ENCODE measurements around the gene MAP2K7. TPM values are rescaled to one million over a fixed set of nuclear protein-coding genes. Genes with fewer than 3 reads are reported as not detected.

MAP2K7 gene
- total and polyA plus RNA-seq, 10 donors: 12.4 to 44.3 (median 28.2) TPM

DNA sequence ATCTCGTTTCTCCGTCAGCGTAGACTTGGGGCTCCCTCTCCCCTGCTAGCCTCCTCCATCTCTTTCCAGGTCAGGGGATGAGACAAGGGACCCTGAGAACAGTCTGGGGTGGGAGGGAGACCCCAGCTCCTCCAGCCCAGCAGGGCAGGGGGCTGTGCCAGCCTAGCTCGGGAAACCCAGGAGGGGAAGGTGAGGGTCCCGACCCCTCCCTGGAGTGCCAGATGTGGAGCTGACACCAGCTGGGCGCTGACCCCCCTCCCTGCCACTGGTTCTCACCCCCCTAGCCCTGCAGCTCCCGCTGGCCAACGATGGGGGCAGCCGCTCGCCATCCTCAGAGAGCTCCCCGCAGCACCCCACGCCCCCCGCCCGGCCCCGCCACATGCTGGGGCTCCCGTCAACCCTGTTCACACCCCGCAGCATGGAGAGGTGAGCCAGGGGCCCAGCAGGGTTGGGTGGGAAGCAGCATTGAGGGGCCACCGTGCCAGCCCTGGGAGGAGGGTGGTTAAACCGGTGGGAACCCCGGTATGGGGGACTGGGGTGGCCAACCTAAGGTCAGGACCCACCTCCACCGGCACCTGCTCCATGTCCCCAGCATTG lies 5.9 kb downstream of the MAP2K7 start:
- no peak overlapping the region for H3K27ac ChIP-seq
- DNase-seq: peak; percentile 74
- H3K36me3 ChIP-seq: peaks cover 0 to 92% (median 45%) of the 10 kb centered on the region in 6 donors
- H3K4me3 ChIP-seq: no peak overlapping the region
- H3K27me3 ChIP-seq (replicated peaks in 1 of 7): peaks cover 0 to 8% (median 5%) of the 10 kb centered on the region in 7 donors
- WGBS, 5 donors: 84 to 95% (median 93%) methylated on average over 14 to 21 of the region's 21 CpGs
- TF ChIP-seq POLR2A (IDR thresholded peaks at IDR 0.05) (no peak), POLR2AphosphoS5 (IDR thresholded peaks at IDR 0.05) (no peak)
- TF ChIP-seq, protein P1, sequence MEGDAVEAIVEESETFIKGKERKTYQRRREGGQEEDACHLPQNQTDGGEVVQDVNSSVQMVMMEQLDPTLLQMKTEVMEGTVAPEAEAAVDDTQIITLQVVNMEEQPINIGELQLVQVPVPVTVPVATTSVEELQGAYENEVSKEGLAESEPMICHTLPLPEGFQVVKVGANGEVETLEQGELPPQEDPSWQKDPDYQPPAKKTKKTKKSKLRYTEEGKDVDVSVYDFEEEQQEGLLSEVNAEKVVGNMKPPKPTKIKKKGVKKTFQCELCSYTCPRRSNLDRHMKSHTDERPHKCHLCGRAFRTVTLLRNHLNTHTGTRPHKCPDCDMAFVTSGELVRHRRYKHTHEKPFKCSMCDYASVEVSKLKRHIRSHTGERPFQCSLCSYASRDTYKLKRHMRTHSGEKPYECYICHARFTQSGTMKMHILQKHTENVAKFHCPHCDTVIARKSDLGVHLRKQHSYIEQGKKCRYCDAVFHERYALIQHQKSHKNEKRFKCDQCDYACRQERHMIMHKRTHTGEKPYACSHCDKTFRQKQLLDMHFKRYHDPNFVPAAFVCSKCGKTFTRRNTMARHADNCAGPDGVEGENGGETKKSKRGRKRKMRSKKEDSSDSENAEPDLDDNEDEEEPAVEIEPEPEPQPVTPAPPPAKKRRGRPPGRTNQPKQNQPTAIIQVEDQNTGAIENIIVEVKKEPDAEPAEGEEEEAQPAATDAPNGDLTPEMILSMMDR (IDR thresholded peaks at IDR 0.05 in 8 of 11, conservative IDR thresholded peaks at IDR 0.05 in 3 of 11): no peak
- peaks cover 9 to 70% (median 43%) of the 10 kb centered on the region in 6 donors for H3K4me1 ChIP-seq
- no peaks in the 10 kb centered on the region for H3K9me3 ChIP-seq
- intact Hi-C loops (cut with DNase I; ENCODE audit: low total_unique reads): no loop called here

DNA sequence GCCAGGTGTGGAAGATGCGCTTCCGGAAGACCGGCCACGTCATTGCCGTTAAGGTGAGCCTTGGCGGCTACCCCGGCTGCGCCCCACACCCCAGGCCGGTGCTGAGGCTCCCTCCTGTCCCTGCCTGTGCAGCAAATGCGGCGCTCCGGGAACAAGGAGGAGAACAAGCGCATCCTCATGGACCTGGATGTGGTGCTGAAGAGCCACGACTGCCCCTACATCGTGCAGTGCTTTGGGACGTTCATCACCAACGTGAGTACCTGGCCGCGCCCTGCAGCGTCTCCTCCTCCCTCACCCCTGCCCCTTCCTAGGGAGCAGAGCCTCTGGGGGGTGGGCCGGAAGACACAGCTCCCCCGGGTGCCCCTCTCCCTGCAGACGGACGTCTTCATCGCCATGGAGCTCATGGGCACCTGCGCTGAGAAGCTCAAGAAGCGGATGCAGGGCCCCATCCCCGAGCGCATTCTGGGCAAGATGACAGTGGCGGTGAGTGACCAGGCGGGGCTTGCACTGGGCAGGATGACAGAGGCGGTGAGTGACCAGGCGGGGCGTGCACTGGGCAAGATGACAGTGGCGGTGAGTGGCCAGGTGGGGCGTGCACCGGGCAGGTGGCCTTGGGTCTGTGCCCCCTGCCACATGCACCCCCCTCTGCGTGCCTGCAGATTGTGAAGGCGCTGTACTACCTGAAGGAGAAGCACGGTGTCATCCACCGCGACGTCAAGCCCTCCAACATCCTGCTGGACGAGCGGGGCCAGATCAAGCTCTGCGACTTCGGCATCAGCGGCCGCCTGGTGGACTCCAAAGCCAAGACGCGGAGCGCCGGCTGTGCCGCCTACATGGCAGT lies 6.9 kb downstream of the MAP2K7 start:
- peaks cover 0 to 83% (median 45%) of the 10 kb centered on the region in 6 donors for H3K36me3 ChIP-seq
- peaks cover 0 to 18% (median 15%) of the 10 kb centered on the region in 7 donors for H3K27me3 ChIP-seq (replicated peaks in 1 of 7)
- intact Hi-C loops (cut with DNase I; ENCODE audit: low total_unique reads): no loop called here
- H3K27ac ChIP-seq: peak overlapping the region in 1 of 8 donors; percentile 38
- H3K9me3 ChIP-seq: no peaks in the 10 kb centered on the region
- WGBS, 5 donors: 93 to 96% (median 94%) methylated on average over 34 to 54 of the region's 54 CpGs
- TF ChIP-seq, protein P1 (IDR thresholded peaks at IDR 0.05 in 8 of 11, conservative IDR thresholded peaks at IDR 0.05 in 3 of 11): no peak
- no peak for TF ChIP-seq POLR2A (IDR thresholded peaks at IDR 0.05)
- peak in 1 of 3 donors; percentile 31 for TF ChIP-seq POLR2AphosphoS5 (IDR thresholded peaks at IDR 0.05)
- no peak overlapping the region for H3K4me3 ChIP-seq
- H3K4me1 ChIP-seq: peaks cover 0 to 66% (median 34%) of the 10 kb centered on the region in 6 donors
- peak; percentile 77 for DNase-seq

DNA sequence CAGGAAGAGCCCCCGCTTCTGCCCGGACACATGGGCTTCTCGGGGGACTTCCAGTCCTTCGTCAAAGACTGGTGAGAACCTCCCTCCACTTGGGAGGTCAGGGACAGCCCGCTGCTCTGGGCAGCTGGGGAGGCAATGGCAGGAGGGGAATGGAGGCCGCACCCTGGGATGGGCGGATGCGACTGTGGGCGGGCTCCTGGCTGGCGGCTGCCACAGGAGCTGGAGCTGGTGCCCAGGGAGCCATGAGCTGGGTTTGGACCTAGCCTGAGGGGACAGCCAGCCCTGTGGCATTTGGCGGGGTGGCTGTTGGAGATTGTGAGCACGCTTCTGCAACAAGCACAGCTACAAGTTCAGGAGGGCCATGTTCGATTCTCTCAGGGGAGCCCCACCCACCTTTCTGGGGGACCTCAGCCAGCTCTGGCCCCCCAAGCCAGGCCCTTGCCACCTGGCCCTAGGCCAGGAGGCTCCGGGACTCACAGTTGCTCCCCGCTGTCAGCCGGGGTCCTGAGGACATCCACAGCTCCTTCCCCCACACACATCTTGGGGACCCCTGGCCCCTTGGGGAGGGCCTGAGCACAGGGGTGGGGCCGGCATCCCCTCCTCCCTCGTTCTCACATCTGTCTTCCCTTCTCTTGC lies 7.9 kb downstream of the MAP2K7 start:
- intact Hi-C loops (cut with DNase I; ENCODE audit: low total_unique reads): no loop called here
- Histone ChIP-seq H3K4me1 (peaks cover 8 to 66% (median 35%) of the 10 kb centered on the region in 6 donors), H3K27me3 (replicated peaks in 1 of 7) (peaks cover 0 to 28% (median 26%) of the 10 kb centered on the region in 7 donors), H3K9me3 (no peaks in the 10 kb centered on the region), H3K36me3 (peaks cover 0 to 72% (median 39%) of the 10 kb centered on the region in 6 donors), H3K4me3 (no peak overlapping the region), H3K27ac (peak overlapping the region in 1 of 8 donors; percentile 38)
- TF ChIP-seq, protein P1 (IDR thresholded peaks at IDR 0.05 in 8 of 11, conservative IDR thresholded peaks at IDR 0.05 in 3 of 11): no peak
- peak in 2 of 3 donors; percentile 16 to 58 for TF ChIP-seq POLR2AphosphoS5 (IDR thresholded peaks at IDR 0.05)
- WGBS, 5 donors: 81 to 86% (median 84%) methylated on average over 12 to 18 of the region's 18 CpGs
- peak; percentile 75 for DNase-seq

Measured in spleen (tissue), 11 donors.